HEK293 (cell line): ENCODE data around the gene PLEKHA4.
A peak's percentile ranks its signal among the peaks of the same experiment; 100 is the strongest.

ENCODE experiments used
- CTCF ChIA-PET: fragments of 350-600 bp; formaldehyde crosslinking; extraction: SDS; loops from one replicate; lab custom pipeline; 2021; ENCODE audit warnings: antibody characterized with exemption; lab: Yijun Ruan, JAX
- POLR2A ChIA-PET: fragments of 300-600 bp; formaldehyde crosslinking; extraction: SDS; loops from one replicate; lab custom pipeline; 2020; ENCODE audit warnings: antibody characterized with exemption, inconsistent platforms; lab: Yijun Ruan, JAX
- H3K27ac ChIP-seq: fragments of 200-500 bp; sonication (Bioruptor generic); 2 replicates; pipeline ENCODE4 v1.5.1; 2014; ENCODE audit warnings: low read depth, low read length, control low read depth, inconsistent platforms; ENCODE audit errors: extremely low read depth
- H3K36me3 ChIP-seq, 2 experiments: fragments of 200-500 bp in 1 of 2; sonication (Bioruptor generic) in 1 of 2; 1 replicate in 1 of 2; 2 replicates in 1 of 2; pipeline ENCODE4 v1.5.1; 2014 to 2017; ENCODE audit warnings: inconsistent platforms in 2 of 2, low read length in 2 of 2; ENCODE audit not compliant: control insufficient read depth in 2 of 2, insufficient read depth in 1 of 2
- H3K4me1 ChIP-seq: fragments of 200-500 bp; sonication (Bioruptor generic); 2 replicates; pipeline ENCODE4 v1.5.1; 2014; ENCODE audit warnings: mild to moderate bottlenecking, low read length, inconsistent platforms; ENCODE audit not compliant: control insufficient read depth, insufficient read depth
- H3K4me3 ChIP-seq: 2 replicates; pipeline ENCODE4 v1.5.1; 2011; ENCODE audit warnings: low read depth, mild to moderate bottlenecking, control low read depth, low read length, moderate library complexity
- H3K9me3 ChIP-seq: fragments of 200-500 bp; sonication (Bioruptor generic); 2 replicates; pipeline ENCODE4 v1.5.1; 2014; ENCODE audit warnings: low read depth, low read length, inconsistent platforms; ENCODE audit not compliant: control insufficient read depth, insufficient read depth
- AEBP2 ChIP-seq: fragments of 450-650 bp; formaldehyde crosslinking; IDR thresholded peaks from 2 replicates; pipeline ENCODE4 v1.5.1; 2016; ENCODE audit warnings: missing biosample characterization, missing genetic modification characterization, borderline replicate concordance
- KLF10 ChIP-seq: fragments of 450-650 bp; IDR thresholded peaks from 2 replicates; pipeline ENCODE4 v1.5.1; 2018; ENCODE audit warnings: missing biosample characterization, mild to moderate bottlenecking, missing genetic modification characterization
- KLF8 ChIP-seq: fragments of 450-650 bp; formaldehyde crosslinking; IDR thresholded peaks from 2 replicates; pipeline ENCODE4 v1.5.1; 2016; ENCODE audit warnings: missing biosample characterization, missing genetic modification characterization
- KLF9 ChIP-seq: fragments of 450-650 bp; formaldehyde crosslinking; IDR thresholded peaks from 2 replicates; pipeline ENCODE4 v1.5.1; 2016; ENCODE audit warnings: missing biosample characterization, missing genetic modification characterization, low read depth
- MZF1 ChIP-seq: fragments of 450-650 bp; formaldehyde crosslinking; IDR thresholded peaks from 2 replicates; pipeline ENCODE4 v1.5.1; 2017; ENCODE audit warnings: missing biosample characterization, missing genetic modification characterization, borderline replicate concordance
- ZBTB17 ChIP-seq: fragments of 450-650 bp; formaldehyde crosslinking; IDR thresholded peaks from 2 replicates; pipeline ENCODE4 v1.5.1; 2016; ENCODE audit warnings: missing biosample characterization, missing genetic modification characterization
- ZBTB21 ChIP-seq: fragments of 450-650 bp; formaldehyde crosslinking; IDR thresholded peaks from 2 replicates; pipeline ENCODE4 v1.5.1; 2017; ENCODE audit warnings: missing biosample characterization, missing genetic modification characterization
- ZFP41 ChIP-seq: fragments of 450-650 bp; formaldehyde crosslinking; IDR thresholded peaks from 2 replicates; pipeline ENCODE4 v1.5.1; 2016; ENCODE audit warnings: missing biosample characterization, missing genetic modification characterization, borderline replicate concordance
- ZNF146 ChIP-seq: fragments of 450-650 bp; formaldehyde crosslinking; IDR thresholded peaks from 2 replicates; pipeline ENCODE4 v1.5.1; 2016; ENCODE audit warnings: missing biosample characterization, missing genetic modification characterization
- ZNF174 ChIP-seq: fragments of 450-650 bp; formaldehyde crosslinking; IDR thresholded peaks from 2 replicates; pipeline ENCODE4 v1.5.0; 2017; ENCODE audit warnings: missing biosample characterization, mild to moderate bottlenecking, missing genetic modification characterization
- ZNF175 ChIP-seq: fragments of 450-650 bp; formaldehyde crosslinking; IDR thresholded peaks from 2 replicates; pipeline ENCODE4 v1.5.1; 2016; ENCODE audit warnings: missing biosample characterization, missing genetic modification characterization
- ZNF391 ChIP-seq: fragments of 450-650 bp; formaldehyde crosslinking; IDR thresholded peaks from 2 replicates; pipeline ENCODE4 v1.5.1; 2016; ENCODE audit warnings: low read depth, missing biosample characterization, missing genetic modification characterization, borderline replicate concordance
- ZNF426 ChIP-seq: fragments of 450-650 bp; formaldehyde crosslinking; IDR thresholded peaks from 2 replicates; pipeline ENCODE4 v1.5.1; 2017; ENCODE audit warnings: missing biosample characterization, missing genetic modification characterization, mild to moderate bottlenecking, inconsistent platforms, moderate library complexity
- ZNF501 ChIP-seq: fragments of 450-650 bp; formaldehyde crosslinking; IDR thresholded peaks from 2 replicates; pipeline ENCODE4 v1.5.1; 2016; ENCODE audit warnings: missing biosample characterization, missing genetic modification characterization
- ZNF514 ChIP-seq: fragments of 450-650 bp; formaldehyde crosslinking; IDR thresholded peaks from 2 replicates; pipeline ENCODE4 v1.5.1; 2016; ENCODE audit warnings: missing biosample characterization, missing genetic modification characterization
- ZNF560 ChIP-seq: fragments of 450-650 bp; formaldehyde crosslinking; IDR thresholded peaks from 2 replicates; pipeline ENCODE4 v1.5.1; 2017; ENCODE audit warnings: missing biosample characterization, missing genetic modification characterization, borderline replicate concordance
- ZNF571 ChIP-seq: fragments of 450-650 bp; formaldehyde crosslinking; IDR thresholded peaks from 2 replicates; pipeline ENCODE4 v1.5.0; 2017; ENCODE audit warnings: missing biosample characterization, missing genetic modification characterization
- ZNF610 ChIP-seq: fragments of 450-650 bp; formaldehyde crosslinking; IDR thresholded peaks from 2 replicates; pipeline ENCODE4 v1.5.1; 2016; ENCODE audit warnings: missing biosample characterization, missing genetic modification characterization, borderline replicate concordance
- ZNF670 ChIP-seq: fragments of 450-650 bp; formaldehyde crosslinking; IDR thresholded peaks from 2 replicates; pipeline ENCODE4 v1.5.1; 2016; ENCODE audit warnings: missing biosample characterization, missing genetic modification characterization, low read depth
- ZNF777 ChIP-seq: fragments of 450-650 bp; formaldehyde crosslinking; IDR thresholded peaks from 2 replicates; pipeline ENCODE4 v1.5.1; 2017; ENCODE audit warnings: missing biosample characterization, missing genetic modification characterization, borderline replicate concordance
- ZNF785 ChIP-seq: fragments of 450-650 bp; formaldehyde crosslinking; IDR thresholded peaks from 2 replicates; pipeline ENCODE4 v1.5.1; 2016; ENCODE audit warnings: missing biosample characterization, missing genetic modification characterization
- ZNF792 ChIP-seq: fragments of 450-650 bp; formaldehyde crosslinking; IDR thresholded peaks from 2 replicates; pipeline ENCODE4 v1.5.1; 2016; ENCODE audit warnings: missing biosample characterization, missing genetic modification characterization
- ZNF830 ChIP-seq: fragments of 450-650 bp; IDR thresholded peaks from 2 replicates; pipeline ENCODE4 v1.5.0; 2018; ENCODE audit warnings: missing biosample characterization, missing genetic modification characterization, low read depth, mild to moderate bottlenecking, moderate library complexity
- ZNF843 ChIP-seq: fragments of 450-650 bp; formaldehyde crosslinking; IDR thresholded peaks from 2 replicates; pipeline ENCODE4 v1.5.1; 2016; ENCODE audit warnings: missing biosample characterization, missing genetic modification characterization
- ZSCAN23 ChIP-seq: fragments of 450-650 bp; formaldehyde crosslinking; IDR thresholded peaks from 2 replicates; pipeline ENCODE4 v1.5.1; 2016; ENCODE audit warnings: missing biosample characterization, missing genetic modification characterization
- TF ChIP-seq, protein P1 (sequence below): fragments of 450-650 bp; formaldehyde crosslinking; IDR thresholded peaks from 2 replicates; pipeline ENCODE4 v1.5.1; 2017; ENCODE audit warnings: missing biosample characterization, missing genetic modification characterization
- TF ChIP-seq, protein P2 (sequence below): fragments of 450-650 bp; formaldehyde crosslinking; IDR thresholded peaks from 2 replicates; pipeline ENCODE4 v1.5.1; 2016; ENCODE audit warnings: missing biosample characterization, missing genetic modification characterization

PLEKHA4 gene

GRCh38 chr19:48835734-48836088 is 32.7 kb downstream of the PLEKHA4 start (continued):
- TF ChIP-seq KLF8 (tag by site-specific recombination) = peak; percentile 39
- TF ChIP-seq ZBTB17 (tag by site-specific recombination) = peak; percentile 78
- TF ChIP-seq ZNF175 (tag by site-specific recombination) = no peak
- no peak for TF ChIP-seq MZF1 (tag by site-specific recombination)
- TF ChIP-seq ZNF501 = 0 out of 2 replicates have a peak, but pooled peaks have one; percentile 36
- TF ChIP-seq ZNF670 (tag by site-specific recombination) = no peak
- no peak for TF ChIP-seq ZNF514 (tag by site-specific recombination)
- TF ChIP-seq, all 188 proteins: peak for 25

DNA sequence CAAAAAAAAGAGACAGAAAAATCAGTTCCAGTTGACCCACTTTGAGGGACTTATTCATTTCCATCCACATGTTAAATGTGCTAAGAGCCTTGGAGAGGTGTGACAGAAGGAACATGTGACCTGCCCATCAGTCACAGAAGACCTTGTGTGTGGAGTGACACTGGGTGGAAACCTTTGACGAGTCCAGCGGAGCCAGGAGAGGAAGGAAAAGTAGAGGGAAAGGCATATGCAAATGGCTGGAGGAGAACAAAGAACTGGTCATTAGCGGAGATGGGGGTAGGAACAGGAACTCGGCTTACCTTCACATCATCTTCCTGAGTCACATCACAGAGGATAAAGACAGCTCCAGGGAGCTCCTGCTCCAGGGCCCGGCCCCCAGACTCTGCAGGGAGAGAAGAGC is 34.4 kb downstream of the PLEKHA4 start:
- no peak overlapping the region for H3K4me3 ChIP-seq
- H3K9me3 ChIP-seq = no peaks in the 10 kb centered on the region
- H3K4me1 ChIP-seq = no peaks in the 10 kb centered on the region; the same call in none of the 2 replicates
- POLR2A ChIA-PET = no interaction called here
- CTCF ChIA-PET = interaction anchor here (0.6 to 4.7 kb wide), 5 partner anchors 8 to 572 kb away, joined by 3 to 29 read pairs (median 4); no protein-coding TSS in a partner anchor
- no peak overlapping the region for H3K27ac ChIP-seq
- no peaks in the 10 kb centered on the region for H3K36me3 ChIP-seq
- TF ChIP-seq ZBTB21 (tag by site-specific recombination) (no peak), ZBTB17 (tag by site-specific recombination) (no peak), ZNF391 (no peak), ZNF830 (tag by site-specific recombination) (no peak), ZNF571 (tag by site-specific recombination) (no peak), ZNF843 (tag by site-specific recombination) (no peak), ZNF426 (no peak)

DNA sequence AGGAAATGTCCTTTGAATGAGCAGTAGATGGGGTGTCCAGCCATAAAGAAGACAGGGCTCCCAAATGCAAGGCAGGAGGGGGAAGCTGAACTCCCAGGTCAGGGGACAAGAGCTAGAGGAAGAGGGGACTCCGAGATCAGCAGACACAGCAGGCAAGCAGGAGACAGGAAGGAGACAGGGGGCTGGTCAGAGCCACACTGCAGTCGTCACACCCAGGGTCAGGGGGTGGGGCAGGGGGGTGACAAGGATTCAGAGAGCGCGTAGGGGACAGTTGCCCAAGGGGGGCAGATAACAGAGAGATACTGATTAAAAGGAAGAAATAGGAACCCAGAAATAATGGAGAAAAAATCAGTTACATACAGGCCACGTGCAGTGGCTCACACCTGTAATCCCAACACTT is 35.4 kb downstream of the PLEKHA4 start:
- no peaks in the 10 kb centered on the region for H3K36me3 ChIP-seq
- no peaks in the 10 kb centered on the region; the same call in none of the 2 replicates for H3K4me1 ChIP-seq
- H3K27ac ChIP-seq = no peak overlapping the region
- no peaks in the 10 kb centered on the region for H3K9me3 ChIP-seq
- CTCF ChIA-PET = interaction anchor here (0.6 to 4.7 kb wide), 6 partner anchors 9 to 45 kb away, joined by 4 to 29 read pairs (median 4); no protein-coding TSS in a partner anchor
- TF ChIP-seq AEBP2 (tag by site-specific recombination) (no peak), KLF9 (tag by site-specific recombination) (no peak), ZNF792 (tag by site-specific recombination) (no peak), ZNF501 (no peak), KLF10 (no peak)
- TF ChIP-seq, protein P1, sequence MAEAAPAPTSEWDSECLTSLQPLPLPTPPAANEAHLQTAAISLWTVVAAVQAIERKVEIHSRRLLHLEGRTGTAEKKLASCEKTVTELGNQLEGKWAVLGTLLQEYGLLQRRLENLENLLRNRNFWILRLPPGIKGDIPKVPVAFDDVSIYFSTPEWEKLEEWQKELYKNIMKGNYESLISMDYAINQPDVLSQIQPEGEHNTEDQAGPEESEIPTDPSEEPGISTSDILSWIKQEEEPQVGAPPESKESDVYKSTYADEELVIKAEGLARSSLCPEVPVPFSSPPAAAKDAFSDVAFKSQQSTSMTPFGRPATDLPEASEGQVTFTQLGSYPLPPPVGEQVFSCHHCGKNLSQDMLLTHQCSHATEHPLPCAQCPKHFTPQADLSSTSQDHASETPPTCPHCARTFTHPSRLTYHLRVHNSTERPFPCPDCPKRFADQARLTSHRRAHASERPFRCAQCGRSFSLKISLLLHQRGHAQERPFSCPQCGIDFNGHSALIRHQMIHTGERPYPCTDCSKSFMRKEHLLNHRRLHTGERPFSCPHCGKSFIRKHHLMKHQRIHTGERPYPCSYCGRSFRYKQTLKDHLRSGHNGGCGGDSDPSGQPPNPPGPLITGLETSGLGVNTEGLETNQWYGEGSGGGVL (tag by site-specific recombination) = no peak
- TF ChIP-seq, all 188 proteins: peak for 0
- POLR2A ChIA-PET = no interaction called here
- no peak overlapping the region for H3K4me3 ChIP-seq

- POLR2A ChIA-PET = no interaction called here
- TF ChIP-seq ZFP41 (no peak), ZSCAN23 (tag by site-specific recombination) (no peak), ZNF560 (tag by site-specific recombination) (no peak), ZNF174 (tag by site-specific recombination) (no peak), ZNF610 (tag by site-specific recombination) (no peak), ZNF777 (tag by site-specific recombination) (no peak), ZNF146 (no peak), ZNF785 (tag by site-specific recombination) (no peak)
- TF ChIP-seq, protein P2, sequence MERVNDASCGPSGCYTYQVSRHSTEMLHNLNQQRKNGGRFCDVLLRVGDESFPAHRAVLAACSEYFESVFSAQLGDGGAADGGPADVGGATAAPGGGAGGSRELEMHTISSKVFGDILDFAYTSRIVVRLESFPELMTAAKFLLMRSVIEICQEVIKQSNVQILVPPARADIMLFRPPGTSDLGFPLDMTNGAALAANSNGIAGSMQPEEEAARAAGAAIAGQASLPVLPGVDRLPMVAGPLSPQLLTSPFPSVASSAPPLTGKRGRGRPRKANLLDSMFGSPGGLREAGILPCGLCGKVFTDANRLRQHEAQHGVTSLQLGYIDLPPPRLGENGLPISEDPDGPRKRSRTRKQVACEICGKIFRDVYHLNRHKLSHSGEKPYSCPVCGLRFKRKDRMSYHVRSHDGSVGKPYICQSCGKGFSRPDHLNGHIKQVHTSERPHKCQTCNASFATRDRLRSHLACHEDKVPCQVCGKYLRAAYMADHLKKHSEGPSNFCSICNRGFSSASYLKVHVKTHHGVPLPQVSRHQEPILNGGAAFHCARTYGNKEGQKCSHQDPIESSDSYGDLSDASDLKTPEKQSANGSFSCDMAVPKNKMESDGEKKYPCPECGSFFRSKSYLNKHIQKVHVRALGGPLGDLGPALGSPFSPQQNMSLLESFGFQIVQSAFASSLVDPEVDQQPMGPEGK (tag by site-specific recombination) = no peak
Observed at GRCh38 chr19:48830965-48831364, 37.5 kb downstream of the PLEKHA4 start.

More at GRCh38 chr19:48830965-48831364, 37.5 kb downstream of the PLEKHA4 start:
- no peaks in the 10 kb centered on the region; the same call in 1 of the 2 replicates for H3K4me1 ChIP-seq
- no peak overlapping the region for H3K4me3 ChIP-seq
- no peaks in the 10 kb centered on the region for H3K9me3 ChIP-seq
- CTCF ChIA-PET = interaction anchor here (0.6 to 5.7 kb wide), 11 partner anchors 11 to 527 kb away, joined by 3 to 29 read pairs (median 5); partner anchors contain the start of genes GYS1, IZUMO1 and RUVBL2
- H3K36me3 ChIP-seq = no peaks in the 10 kb centered on the region
- H3K27ac ChIP-seq = no peak overlapping the region
